Choroid plexus epithelial cell (primary cell): ENCODE results near the gene TRPC4AP.

ENCODE experiments used
- DNase-seq: peaks from one replicate; pipeline ENCODE4 v3.0.0-alpha.2; 2010; ENCODE audit warnings: low read depth
- H3K4me3 ChIP-seq: 2 replicates; pipeline ENCODE4 v1.5.1; 2011; ENCODE audit warnings: low read depth, mild to moderate bottlenecking, control low read depth, low read length, moderate library complexity
- TF ChIP-seq, protein P1 (sequence below): conservative IDR thresholded peaks from 2 replicates; pipeline ENCODE4 v1.5.1; 2011; ENCODE audit warnings: low read depth, mild to moderate bottlenecking, control low read depth, inconsistent platforms, low read length, moderate library complexity

Gene TRPC4AP

GRCh38 chr20:34965051-34965450 is 127.6 kb downstream of the TRPC4AP start:
- TF ChIP-seq, protein P1, sequence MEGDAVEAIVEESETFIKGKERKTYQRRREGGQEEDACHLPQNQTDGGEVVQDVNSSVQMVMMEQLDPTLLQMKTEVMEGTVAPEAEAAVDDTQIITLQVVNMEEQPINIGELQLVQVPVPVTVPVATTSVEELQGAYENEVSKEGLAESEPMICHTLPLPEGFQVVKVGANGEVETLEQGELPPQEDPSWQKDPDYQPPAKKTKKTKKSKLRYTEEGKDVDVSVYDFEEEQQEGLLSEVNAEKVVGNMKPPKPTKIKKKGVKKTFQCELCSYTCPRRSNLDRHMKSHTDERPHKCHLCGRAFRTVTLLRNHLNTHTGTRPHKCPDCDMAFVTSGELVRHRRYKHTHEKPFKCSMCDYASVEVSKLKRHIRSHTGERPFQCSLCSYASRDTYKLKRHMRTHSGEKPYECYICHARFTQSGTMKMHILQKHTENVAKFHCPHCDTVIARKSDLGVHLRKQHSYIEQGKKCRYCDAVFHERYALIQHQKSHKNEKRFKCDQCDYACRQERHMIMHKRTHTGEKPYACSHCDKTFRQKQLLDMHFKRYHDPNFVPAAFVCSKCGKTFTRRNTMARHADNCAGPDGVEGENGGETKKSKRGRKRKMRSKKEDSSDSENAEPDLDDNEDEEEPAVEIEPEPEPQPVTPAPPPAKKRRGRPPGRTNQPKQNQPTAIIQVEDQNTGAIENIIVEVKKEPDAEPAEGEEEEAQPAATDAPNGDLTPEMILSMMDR: no peak
- no peak for DNase-seq
- no peak overlapping the region for H3K4me3 ChIP-seq

GRCh38 chr20:34964486-34964885 is 128.1 kb downstream of the TRPC4AP start:
- no peak for DNase-seq
- no peak overlapping the region for H3K4me3 ChIP-seq
- TF ChIP-seq, protein P1: no peak

DNA sequence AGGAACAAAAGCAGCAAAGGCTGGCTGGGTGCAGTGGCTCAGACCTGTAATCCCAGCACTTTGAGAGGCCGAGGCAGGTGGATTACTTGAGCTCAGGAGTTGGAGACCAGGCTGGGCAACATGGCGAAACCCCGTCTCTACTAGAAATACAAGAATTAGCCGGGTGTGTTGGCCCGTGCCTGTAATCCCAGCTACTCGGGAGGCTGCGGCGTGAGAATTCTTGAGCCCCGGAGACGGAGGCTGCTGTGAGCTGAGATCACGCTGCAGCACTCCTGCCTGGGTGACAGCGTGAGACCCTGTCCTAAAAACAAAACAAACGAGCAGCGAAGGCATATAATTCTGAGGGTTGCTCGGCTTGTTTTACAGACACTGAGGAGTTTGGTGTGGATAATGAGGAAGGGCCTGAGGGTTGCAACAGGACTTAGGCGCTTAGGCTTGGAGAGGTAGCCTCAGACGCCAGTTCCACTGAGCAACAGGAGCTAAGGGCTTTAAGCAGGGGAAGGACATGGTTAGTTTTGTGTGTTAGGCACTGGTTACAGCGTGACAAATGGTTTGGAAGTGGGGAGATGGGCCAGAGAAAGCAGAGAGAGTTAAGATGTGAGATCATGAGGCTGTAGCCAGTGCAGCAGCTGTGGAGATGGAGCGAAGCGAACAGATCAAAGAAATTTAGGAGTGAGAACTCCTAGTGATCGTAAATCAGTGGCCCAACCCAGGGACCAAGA is 135.7 kb downstream of the TRPC4AP start:
- DNase-seq: no peak
- H3K4me3 ChIP-seq: no peak overlapping the region
- TF ChIP-seq, protein P1: no peak

DNA sequence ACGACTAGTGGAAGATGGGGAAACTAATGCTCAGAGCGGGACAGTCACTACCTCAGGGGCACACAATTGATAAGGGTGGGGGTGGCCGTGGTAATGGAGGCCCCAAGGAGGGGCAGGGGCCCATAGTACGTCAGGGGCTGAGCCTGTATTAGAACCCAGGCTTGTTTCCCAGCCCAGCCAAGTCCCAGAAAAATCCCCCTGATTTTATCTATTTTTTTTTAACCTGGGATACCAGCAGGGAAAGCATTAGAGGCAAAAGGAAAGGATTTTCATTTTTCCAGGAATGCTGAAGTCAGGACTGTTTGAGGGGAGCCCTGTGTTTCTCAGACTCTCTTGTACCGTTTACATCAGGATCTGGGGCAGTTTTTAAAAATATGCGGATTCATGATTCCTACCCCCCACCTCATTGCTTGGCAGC is 136.6 kb downstream of the TRPC4AP start:
- H3K4me3 ChIP-seq: peak overlapping the region; percentile 84
- TF ChIP-seq, protein P1: no peak
- no peak for DNase-seq

GRCh38 chr20:34955231-34956040 is 137.2 kb downstream of the TRPC4AP start, which contains the start of the genes GSS and MYH7B:
Gene GSS, minus strand, starts transcription at chr20:34955806. Its CDS starts 3,954 bp downstream, at chr20:34951852.
Gene MYH7B, plus strand, starts transcription at chr20:34955868. Its CDS starts 22,138 bp downstream, at chr20:34978006.
- TF ChIP-seq, protein P1: peak; percentile 57
- H3K4me3 ChIP-seq: peak within 1 kb of the TSS; percentile 84
- peak; percentile 96 for DNase-seq

DNA sequence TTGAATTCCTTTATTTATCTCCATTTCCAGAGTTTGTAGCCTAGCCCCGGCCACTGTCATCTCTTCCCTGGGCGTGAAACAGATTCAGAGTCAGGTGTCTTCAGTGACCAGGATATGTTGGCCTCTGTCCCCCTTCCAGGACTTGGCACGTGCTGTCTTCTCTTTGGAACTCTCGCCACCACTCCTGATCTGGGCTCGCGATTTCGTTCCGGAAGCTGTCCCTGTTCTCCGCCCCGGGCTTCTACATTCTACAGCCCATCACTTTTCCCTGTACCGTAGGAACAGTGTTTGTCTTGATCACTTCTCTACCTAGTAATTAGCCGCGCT is 137.7 kb downstream of the TRPC4AP start:
- TF ChIP-seq, protein P1: no peak
- peak; percentile 30 for DNase-seq

DNA sequence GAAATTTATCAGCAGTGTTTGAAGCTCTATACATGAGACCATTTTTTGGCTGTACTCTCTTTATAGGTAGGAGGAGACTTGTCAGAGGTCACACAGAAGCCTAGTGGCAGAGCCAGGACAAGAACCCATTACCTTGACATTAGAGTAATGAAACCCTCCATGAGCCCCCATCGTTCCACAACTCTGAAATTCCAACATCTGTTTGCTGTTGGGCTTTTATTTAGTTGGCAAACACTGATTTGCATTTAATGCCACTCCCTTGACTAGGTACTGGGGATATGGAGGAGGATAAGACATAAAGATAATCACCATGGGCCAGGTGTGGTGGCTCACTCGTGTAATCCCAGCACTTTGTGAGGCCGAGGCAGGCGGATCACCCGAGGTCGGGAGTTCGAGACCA is 138.6 kb downstream of the TRPC4AP start:
- TF ChIP-seq, protein P1: no peak
- no peak for DNase-seq
- no peak overlapping the region for H3K4me3 ChIP-seq

More for the DNA sequence above, 137.7 kb downstream of the TRPC4AP start:
- peak overlapping the region; percentile 84 for H3K4me3 ChIP-seq
